Right lobe of liver (tissue), 4 donors: ENCODE results near the gene MMP1.

Experiments
- POLR2A ChIP-seq: fragments of 450-650 bp; IDR thresholded peaks from one replicate; pipeline ENCODE4 v1.6.1; 2017; ENCODE audit warnings: antibody characterized with exemption, mild to moderate bottlenecking
- TF ChIP-seq, protein P1 (sequence below), 4 donors: fragments of 200-600 bp in 3 of 4; fragments of 450-650 bp in 1 of 4; IDR thresholded peaks; one replicate each; pipeline versions ENCODE4 v1.5.1 to v1.8.0; 2016 to 2022; ENCODE audit warnings: antibody characterized with exemption in 4 of 4, mild to moderate bottlenecking in 2 of 4
- donor health status: DM: no; HTN: no; CAD: no.
- donor health status: DM: no; HTN: no; CAD: no.
- donor health status: DM: no; HTN: yes; CAD: no.

DNA sequence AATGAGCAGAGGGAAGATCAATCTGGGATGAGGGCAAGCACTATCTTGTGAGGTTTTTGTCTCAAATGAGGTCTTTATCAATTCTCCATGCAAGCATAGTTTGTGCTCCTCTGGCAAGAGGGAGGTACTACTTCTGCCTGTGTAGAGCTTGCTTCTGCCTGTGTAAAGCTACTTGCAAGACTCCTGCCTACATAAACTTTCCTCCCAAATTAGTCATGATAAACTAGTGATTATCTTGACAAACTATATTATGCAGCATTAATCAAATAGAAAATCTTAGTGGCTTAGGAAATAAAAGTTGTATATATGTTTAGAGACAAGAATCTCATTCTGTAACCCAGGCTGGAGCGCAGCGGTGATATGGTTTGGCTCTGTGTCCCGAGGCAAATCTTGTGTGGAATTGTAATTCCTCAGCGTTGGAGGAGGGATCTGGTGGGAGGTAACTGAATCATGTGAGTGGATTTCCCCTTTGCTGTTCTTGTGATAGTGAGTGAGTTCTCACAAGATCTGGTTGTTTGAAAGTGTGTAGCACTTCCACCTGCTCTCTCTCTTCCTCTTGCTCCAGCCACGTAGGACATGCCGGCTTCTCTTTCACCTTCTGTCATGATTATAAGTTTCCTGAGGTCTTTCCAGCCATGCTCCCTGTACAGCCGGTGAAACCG is 9.5 kb downstream of the MMP1 start:
- no peak for TF ChIP-seq POLR2A
- TF ChIP-seq, protein P1, sequence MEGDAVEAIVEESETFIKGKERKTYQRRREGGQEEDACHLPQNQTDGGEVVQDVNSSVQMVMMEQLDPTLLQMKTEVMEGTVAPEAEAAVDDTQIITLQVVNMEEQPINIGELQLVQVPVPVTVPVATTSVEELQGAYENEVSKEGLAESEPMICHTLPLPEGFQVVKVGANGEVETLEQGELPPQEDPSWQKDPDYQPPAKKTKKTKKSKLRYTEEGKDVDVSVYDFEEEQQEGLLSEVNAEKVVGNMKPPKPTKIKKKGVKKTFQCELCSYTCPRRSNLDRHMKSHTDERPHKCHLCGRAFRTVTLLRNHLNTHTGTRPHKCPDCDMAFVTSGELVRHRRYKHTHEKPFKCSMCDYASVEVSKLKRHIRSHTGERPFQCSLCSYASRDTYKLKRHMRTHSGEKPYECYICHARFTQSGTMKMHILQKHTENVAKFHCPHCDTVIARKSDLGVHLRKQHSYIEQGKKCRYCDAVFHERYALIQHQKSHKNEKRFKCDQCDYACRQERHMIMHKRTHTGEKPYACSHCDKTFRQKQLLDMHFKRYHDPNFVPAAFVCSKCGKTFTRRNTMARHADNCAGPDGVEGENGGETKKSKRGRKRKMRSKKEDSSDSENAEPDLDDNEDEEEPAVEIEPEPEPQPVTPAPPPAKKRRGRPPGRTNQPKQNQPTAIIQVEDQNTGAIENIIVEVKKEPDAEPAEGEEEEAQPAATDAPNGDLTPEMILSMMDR (IDR thresholded peaks at IDR 0.05): no peak
